ENCODE results near the gene ZFAND2B.

The ZFAND2B gene

GRCh38 chr2:219205165-219205538 is 1.4 kb upstream of the ZFAND2B start:
- H3K27ac ChIP-seq: no peak overlapping the region
- H3K4me3 ChIP-seq (ENCODE audit: low read depth, low read length): no peak overlapping the region
- DNase-seq: no peak
- no peaks in the 10 kb centered on the region for H3K27me3 ChIP-seq (replicated peaks)
- H3K36me3 ChIP-seq (replicated peaks): peaks cover 7% of the 10 kb centered on the region
- TF ChIP-seq, protein P1, sequence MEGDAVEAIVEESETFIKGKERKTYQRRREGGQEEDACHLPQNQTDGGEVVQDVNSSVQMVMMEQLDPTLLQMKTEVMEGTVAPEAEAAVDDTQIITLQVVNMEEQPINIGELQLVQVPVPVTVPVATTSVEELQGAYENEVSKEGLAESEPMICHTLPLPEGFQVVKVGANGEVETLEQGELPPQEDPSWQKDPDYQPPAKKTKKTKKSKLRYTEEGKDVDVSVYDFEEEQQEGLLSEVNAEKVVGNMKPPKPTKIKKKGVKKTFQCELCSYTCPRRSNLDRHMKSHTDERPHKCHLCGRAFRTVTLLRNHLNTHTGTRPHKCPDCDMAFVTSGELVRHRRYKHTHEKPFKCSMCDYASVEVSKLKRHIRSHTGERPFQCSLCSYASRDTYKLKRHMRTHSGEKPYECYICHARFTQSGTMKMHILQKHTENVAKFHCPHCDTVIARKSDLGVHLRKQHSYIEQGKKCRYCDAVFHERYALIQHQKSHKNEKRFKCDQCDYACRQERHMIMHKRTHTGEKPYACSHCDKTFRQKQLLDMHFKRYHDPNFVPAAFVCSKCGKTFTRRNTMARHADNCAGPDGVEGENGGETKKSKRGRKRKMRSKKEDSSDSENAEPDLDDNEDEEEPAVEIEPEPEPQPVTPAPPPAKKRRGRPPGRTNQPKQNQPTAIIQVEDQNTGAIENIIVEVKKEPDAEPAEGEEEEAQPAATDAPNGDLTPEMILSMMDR (IDR thresholded peaks at IDR 0.05; ENCODE audit: low read depth, low read length, missing control alignments): no peak
- in situ Hi-C loops (cut with HindIII; ENCODE audit: low pct_ligation_motif_present, low sequenced_read_pairs): no loop called here

GRCh38 chr2:219205981-219206327 is 628 bp upstream of the ZFAND2B start:
- DNase-seq: no peak
- TF ChIP-seq, protein P1 (IDR thresholded peaks at IDR 0.05; ENCODE audit: low read depth, low read length, missing control alignments): no peak
- in situ Hi-C loops (cut with HindIII; ENCODE audit: low pct_ligation_motif_present, low sequenced_read_pairs): no loop called here
- H3K27ac ChIP-seq: no peak overlapping the region
- peaks cover 7% of the 10 kb centered on the region for H3K36me3 ChIP-seq (replicated peaks)
- H3K27me3 ChIP-seq (replicated peaks): no peaks in the 10 kb centered on the region
- peak overlapping the region; percentile 75 for H3K4me3 ChIP-seq (ENCODE audit: low read depth, low read length)

DNA sequence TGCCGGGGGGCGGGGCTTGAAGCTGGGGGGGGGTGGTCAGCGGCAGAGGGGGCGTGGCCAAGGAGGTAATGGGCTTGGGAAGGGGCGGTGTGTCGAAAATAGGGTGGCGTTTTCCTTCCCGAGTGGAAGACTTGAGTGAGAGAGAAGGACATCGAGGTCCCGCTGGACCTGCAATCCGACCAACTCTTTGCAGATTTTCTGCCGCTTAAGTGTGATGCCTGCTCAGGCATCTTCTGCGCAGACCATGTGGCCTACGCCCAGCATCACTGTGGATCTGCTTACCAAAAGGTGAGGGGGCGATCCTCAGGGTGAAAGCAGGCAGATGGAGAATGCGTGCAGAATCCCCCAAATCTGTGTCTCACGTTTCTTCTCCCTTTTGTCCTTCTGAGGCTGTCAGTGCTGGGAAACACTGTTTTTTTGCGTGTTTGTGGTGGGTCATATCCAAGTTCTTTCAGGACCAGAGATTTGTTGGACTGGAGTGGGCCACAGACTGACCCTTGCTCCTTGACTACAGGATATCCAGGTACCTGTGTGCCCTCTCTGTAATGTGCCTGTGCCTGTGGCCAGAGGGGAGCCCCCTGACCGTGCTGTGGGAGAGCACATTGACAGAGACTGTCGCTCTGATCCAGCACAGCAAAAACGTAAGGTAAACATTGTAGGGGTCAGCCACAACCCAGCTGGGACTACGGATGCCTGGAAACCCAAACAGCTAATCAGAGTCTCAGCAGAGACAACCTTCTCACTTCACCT is 727 bp downstream of the ZFAND2B start:
- no peak overlapping the region for H3K27ac ChIP-seq
- in situ Hi-C loops (cut with HindIII; ENCODE audit: low pct_ligation_motif_present, low sequenced_read_pairs): no loop called here
- peak overlapping the region; percentile 75 for H3K4me3 ChIP-seq (ENCODE audit: low read depth, low read length)
- no peaks in the 10 kb centered on the region for H3K27me3 ChIP-seq (replicated peaks)
- peaks cover 7% of the 10 kb centered on the region for H3K36me3 ChIP-seq (replicated peaks)
- TF ChIP-seq, protein P1 (IDR thresholded peaks at IDR 0.05; ENCODE audit: low read depth, low read length, missing control alignments): no peak
- DNase-seq: no peak

DNA sequence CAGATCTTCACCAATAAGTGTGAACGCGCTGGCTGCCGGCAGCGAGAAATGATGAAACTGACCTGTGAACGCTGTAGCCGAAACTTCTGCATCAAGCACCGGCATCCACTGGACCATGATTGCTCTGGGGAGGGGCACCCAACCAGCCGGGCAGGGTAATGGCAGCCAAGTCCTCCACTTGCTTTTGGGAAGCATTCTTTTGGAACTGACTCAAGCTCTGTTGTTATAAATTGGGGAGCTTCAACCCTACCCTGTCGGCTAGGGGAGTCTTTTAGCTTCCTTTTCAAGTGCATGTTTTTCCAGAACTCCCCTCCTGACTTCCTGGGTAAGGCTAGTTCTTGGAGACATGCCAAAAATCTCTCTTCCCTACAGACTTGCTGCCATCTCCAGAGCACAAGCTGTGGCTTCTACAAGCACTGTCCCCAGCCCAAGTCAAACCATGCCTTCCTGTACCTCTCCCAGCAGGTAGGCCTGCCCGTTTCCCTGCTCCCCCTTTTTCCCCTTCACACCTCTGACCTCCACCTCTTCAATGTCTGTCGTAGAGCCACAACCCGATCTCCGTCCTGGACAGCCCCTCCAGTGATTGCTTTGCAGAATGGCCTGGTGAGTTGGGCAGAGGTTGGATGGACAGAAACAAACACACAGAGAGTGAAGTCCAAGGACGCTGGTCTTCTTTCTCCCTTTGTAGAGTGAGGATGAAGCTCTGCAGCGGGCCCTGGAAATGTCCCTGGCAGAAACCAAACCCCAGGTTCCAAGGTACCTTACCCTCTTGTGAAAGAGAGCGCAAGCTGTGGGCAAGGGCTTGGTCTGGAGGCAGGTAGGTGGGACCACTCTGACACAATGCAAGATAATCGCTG is 1.5 kb downstream of the ZFAND2B start:
- in situ Hi-C loops (cut with HindIII; ENCODE audit: low pct_ligation_motif_present, low sequenced_read_pairs): no loop called here
- Histone ChIP-seq H3K27ac (no peak overlapping the region), H3K4me3 (ENCODE audit: low read depth, low read length) (no peak overlapping the region)

DNA sequence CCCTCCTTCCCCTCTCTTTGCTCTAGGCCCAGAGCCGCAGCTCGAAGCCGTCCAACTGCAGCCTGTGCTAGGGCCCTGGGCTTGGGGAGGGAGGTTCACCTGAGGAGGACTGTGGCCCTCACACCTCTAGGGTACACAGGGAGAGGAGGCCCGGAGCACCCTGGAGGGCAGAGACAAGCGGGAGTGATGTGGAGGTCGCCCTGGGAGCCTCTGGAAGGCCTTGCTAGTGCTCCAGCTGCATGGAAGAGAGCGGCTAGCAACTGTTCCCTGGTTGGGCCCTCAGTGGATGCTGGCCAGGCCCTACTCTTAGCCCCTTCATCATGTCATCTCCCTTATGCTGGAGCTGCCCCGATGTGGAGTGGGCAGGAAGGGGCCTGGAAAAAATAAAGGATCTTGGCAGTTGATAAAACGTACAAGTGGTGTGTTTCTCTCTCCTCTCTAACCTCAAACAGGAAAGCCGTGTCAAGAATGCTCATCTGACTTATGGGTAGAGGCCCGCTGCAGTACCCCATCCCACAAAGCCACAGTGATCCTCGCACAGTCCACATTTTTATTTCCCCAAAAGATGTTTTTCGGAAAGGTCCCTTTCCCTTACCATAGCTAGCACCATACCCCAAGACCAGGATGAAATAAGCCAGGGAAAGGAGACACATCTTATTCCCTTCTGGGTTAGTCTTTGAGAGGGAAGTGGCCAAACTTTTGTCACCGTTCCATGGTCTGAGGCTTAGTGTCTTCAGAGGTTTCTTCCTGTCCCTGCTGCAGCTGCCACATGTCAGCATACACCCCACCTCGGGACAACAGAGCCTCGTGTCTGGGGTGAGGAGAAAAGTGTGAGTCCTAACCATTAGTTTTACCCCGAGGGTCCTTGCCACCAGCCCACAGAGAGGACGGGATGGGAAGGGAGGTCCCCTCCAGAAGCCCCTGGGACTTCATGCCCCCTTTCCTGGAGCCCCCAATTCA is 2.9 kb downstream of the ZFAND2B start:
- Histone ChIP-seq H3K27ac (no peak overlapping the region), H3K4me3 (ENCODE audit: low read depth, low read length) (no peak overlapping the region), H3K27me3 (replicated peaks) (no peaks in the 10 kb centered on the region), H3K36me3 (replicated peaks) (peaks cover 9% of the 10 kb centered on the region)
- in situ Hi-C loops (cut with HindIII; ENCODE audit: low pct_ligation_motif_present, low sequenced_read_pairs): no loop called here
- TF ChIP-seq, protein P1 (IDR thresholded peaks at IDR 0.05; ENCODE audit: low read depth, low read length, missing control alignments): no peak
- DNase-seq: no peak

More for the DNA sequence above, 1.5 kb downstream of the ZFAND2B start:
- TF ChIP-seq, protein P1 (IDR thresholded peaks at IDR 0.05; ENCODE audit: low read depth, low read length, missing control alignments): no peak
- H3K27me3 ChIP-seq (replicated peaks): no peaks in the 10 kb centered on the region
- peaks cover 9% of the 10 kb centered on the region for H3K36me3 ChIP-seq (replicated peaks)
- DNase-seq: peak; percentile 8

Measured in brain microvascular endothelial cell (primary cell).